AG09319 (cell line): ENCODE results near the gene DMD.

ENCODE experiments used
- DNase-seq: peaks from one replicate; pipeline ENCODE4 v3.0.0-alpha.2; 2010; ENCODE audit warnings: low read depth; ENCODE audit errors: extremely low read depth
- TF ChIP-seq, protein P1 (sequence below): IDR thresholded peaks from 2 replicates; pipeline ENCODE4 v1.5.1; 2011; ENCODE audit warnings: low read depth, mild to moderate bottlenecking, inconsistent platforms, low read length, moderate library complexity

DMD gene

DNA sequence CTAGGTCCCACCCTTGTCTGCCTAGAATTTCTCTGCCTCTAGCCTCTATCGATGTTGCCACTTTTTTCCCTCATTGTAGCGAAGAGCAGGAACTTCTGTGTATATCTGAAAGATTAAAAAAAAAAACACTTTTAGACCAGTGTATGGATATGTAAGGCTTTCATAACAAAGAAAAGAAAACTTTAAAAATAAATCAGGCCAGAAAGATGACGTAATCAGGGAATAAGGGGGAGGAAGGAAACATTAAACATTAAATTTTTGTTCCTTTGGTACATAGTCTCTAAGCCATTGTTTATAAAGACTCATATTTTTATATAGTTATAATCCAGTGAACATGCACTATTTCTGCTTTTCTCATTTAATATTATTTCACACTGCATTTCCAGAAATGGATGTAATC is 2113.3 kb downstream of the DMD start:
- TF ChIP-seq, protein P1, sequence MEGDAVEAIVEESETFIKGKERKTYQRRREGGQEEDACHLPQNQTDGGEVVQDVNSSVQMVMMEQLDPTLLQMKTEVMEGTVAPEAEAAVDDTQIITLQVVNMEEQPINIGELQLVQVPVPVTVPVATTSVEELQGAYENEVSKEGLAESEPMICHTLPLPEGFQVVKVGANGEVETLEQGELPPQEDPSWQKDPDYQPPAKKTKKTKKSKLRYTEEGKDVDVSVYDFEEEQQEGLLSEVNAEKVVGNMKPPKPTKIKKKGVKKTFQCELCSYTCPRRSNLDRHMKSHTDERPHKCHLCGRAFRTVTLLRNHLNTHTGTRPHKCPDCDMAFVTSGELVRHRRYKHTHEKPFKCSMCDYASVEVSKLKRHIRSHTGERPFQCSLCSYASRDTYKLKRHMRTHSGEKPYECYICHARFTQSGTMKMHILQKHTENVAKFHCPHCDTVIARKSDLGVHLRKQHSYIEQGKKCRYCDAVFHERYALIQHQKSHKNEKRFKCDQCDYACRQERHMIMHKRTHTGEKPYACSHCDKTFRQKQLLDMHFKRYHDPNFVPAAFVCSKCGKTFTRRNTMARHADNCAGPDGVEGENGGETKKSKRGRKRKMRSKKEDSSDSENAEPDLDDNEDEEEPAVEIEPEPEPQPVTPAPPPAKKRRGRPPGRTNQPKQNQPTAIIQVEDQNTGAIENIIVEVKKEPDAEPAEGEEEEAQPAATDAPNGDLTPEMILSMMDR: no peak
- no peak for DNase-seq

DNA sequence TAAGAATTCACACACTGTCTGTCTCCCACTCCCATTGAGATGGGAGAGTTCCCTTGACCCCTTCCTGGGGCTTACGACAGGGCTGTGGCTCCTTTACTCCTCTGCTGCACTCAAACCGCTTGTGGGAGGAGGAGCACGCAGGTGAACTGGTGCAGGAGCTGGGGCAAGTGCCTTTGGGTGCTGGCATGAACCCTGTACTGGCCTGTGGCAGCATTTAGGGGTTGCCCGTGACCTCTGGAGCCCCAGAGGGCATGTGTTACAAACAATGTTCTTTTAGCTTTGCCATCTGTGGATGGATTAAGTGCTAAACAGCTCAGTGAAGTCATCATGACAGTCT is 2117.7 kb downstream of the DMD start:
- DNase-seq: no peak
- TF ChIP-seq, protein P1: no peak

DNA sequence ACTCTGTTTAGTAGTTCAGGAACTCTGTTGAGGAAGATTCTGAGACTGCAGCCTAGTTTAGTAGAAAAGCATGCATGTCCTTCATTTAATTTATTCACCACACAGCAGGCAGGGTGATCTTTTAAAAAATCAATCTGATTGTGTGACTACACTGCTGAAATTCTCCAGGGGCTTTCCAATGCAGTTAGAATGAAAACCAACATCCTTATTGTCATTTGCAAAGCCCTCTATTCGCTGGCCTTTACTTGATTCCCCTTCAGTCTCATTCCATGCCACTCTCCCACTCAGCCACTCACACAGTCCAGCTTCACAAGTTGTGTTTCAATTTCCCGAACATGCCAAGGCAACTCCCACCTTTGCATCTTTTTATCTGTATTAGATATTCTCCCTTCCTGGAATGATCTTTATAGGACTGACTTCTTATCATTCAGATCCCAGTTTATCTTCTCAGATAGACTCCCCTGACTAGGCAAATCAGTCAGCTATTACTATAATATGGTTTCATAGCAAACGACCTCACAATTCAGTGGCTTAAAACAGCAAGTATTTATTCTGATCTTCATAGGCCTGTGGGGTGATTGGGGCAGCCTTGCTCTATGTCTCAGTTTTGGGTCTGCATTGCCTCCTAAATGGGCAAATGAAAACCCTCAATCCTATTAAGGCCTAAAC is 2118.2 kb downstream of the DMD start:
- TF ChIP-seq, protein P1: no peak
- DNase-seq: no peak

DNA sequence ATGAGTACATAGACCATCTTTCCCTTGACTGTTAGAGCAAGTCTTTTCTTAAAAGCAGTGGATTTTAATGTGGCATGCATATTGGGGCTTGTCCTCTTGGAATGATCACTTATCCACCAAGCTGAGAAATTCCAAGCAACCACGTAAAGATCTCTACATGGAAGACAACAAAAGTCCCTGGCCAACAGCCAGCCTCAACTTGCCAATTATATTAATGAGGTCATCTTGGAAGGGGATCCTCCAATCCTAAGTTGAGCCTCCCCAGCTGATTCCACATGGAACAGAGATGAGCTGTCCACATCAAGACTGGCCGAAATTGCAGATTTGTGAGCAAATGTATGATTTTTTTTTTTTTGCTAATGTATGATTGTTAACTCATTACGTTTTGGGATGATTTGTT is 2118.9 kb downstream of the DMD start:
- no peak for DNase-seq
- TF ChIP-seq, protein P1: no peak

DNA sequence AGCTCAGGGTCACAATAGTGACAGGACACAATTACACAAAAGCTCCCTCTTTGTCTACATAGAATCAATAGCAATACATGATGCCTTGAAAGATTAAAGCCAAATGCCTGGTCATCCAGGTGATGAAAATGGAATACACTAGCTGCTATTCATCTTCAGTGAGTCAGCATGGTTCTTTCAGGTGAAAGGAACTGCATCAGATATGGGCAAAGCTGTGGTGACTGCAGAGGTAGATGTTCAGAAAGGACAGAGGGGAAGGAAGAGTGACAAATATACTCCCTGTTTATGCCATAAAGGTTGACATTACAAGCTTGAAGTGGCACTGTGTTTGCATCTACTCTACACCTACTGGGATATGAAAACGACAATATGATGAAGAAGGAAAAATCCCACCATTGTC is 2119.5 kb downstream of the DMD start:
- TF ChIP-seq, protein P1: no peak
- no peak for DNase-seq

DNA sequence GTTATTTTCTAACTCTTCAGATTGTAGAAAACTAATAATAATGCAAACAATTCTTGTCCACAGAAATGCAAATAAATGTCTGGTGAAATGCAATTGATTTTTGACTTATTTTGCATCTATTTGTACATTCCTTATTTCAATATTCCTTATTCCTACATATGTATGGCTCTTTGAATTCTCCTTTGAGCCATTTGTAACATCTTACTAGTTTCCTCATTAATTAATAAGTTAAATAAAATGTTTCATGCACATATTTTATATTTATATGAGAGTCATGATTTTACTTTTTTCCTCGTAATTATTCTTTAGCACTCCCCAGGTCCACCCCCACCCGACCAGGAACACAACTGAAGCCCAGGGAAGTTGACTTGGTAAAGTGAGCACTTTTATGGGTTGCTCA is 2136.8 kb downstream of the DMD start:
- TF ChIP-seq, protein P1: no peak
- DNase-seq: no peak

DNA sequence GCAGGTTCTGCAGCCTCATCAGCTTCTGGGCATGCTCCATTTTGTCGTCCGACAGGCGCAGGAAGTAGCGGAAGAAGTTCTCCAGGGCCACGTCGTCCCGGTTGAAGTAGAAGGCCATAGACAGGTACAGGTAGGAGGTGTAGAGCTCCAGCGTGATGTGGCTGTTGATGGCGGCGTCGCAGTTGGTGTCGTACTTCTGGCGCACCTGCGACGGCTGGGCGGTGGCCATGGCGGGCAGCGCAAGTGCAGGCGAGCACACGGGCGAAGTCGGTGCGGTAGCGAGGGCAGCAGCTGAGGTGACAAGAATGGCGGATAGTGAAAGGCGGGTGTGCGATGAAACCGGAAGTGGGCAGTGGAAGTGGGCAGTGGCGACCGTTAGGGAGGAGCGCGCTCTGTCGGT is 2139.6 kb downstream of the DMD start, which contains the start of gene FTHL17:
Gene FTHL17 (minus strand): TSS at position 317 of the 400 bp plus-strand sequence. CDS start 88 bp downstream, at position 229.
- TF ChIP-seq, protein P1: no peak
- no peak for DNase-seq
